ENCODE results near the gene GDF15.

DNA sequence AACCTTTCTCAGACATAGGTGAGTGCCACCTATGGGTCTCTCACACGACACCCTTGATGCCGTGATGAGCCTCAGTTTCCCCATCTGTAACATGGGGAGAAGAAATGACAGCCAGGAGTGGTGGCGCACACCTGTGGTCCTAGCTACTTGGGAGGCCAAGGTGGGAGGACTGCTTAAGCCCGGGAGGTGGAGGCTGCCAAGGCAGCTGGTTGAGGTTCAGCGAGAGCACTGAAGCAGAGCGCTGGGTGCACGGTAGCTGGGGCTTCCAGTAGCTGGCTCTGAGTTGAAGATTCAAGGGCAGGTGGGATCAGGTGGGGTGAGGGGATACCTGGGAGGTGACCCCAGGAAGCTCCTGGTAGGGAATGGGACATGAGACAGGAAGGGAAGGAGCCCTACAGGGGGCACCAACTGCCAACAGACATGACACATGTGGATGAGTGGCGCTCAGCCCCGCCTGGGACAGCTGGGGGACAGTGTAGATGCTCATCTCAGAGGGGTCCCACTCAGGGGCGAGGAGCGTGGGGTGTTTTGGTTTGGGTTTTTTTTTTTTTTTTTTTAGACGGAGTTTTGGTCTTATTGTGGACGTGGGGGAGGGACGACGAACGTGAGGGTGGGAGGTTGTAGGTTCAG lies 26.8 kb downstream of the GDF15 start:
- TF ChIP-seq, protein P1, sequence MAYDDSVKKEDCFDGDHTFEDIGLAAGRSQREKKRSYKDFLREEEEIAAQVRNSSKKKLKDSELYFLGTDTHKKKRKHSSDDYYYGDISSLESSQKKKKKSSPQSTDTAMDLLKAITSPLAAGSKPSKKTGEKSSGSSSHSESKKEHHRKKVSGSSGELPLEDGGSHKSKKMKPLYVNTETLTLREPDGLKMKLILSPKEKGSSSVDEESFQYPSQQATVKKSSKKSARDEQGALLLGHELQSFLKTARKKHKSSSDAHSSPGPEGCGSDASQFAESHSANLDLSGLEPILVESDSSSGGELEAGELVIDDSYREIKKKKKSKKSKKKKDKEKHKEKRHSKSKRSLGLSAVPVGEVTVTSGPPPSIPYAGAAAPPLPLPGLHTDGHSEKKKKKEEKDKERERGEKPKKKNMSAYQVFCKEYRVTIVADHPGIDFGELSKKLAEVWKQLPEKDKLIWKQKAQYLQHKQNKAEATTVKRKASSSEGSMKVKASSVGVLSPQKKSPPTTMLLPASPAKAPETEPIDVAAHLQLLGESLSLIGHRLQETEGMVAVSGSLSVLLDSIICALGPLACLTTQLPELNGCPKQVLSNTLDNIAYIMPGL (CRISPR knock-in tag; IDR thresholded peaks at IDR 0.05; ENCODE audit: borderline replicate concordance): no peak
- TF ChIP-seq, protein P2, sequence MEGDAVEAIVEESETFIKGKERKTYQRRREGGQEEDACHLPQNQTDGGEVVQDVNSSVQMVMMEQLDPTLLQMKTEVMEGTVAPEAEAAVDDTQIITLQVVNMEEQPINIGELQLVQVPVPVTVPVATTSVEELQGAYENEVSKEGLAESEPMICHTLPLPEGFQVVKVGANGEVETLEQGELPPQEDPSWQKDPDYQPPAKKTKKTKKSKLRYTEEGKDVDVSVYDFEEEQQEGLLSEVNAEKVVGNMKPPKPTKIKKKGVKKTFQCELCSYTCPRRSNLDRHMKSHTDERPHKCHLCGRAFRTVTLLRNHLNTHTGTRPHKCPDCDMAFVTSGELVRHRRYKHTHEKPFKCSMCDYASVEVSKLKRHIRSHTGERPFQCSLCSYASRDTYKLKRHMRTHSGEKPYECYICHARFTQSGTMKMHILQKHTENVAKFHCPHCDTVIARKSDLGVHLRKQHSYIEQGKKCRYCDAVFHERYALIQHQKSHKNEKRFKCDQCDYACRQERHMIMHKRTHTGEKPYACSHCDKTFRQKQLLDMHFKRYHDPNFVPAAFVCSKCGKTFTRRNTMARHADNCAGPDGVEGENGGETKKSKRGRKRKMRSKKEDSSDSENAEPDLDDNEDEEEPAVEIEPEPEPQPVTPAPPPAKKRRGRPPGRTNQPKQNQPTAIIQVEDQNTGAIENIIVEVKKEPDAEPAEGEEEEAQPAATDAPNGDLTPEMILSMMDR (IDR thresholded peaks at IDR 0.05): no peak

Measured in A549 (cell line).